Suppressor macrophage (primary cell): Measurements from ENCODE around the gene SMIM1.
"Not testable (repeated sequence)": the region's sequence is repeated elsewhere in the genome, so short reads cannot be mapped to it uniquely, and the experiment has no call there.

ENCODE experiments used
- DNase-seq, 4 experiments: peaks; one replicate each; pipeline ENCODE4 v3.0.0-alpha.2; 2020 to 2022

Gene SMIM1

GRCh38 chr1:3736708-3737107 lies 35.8 kb upstream of the SMIM1 start:
- no peak for DNase-seq

DNA sequence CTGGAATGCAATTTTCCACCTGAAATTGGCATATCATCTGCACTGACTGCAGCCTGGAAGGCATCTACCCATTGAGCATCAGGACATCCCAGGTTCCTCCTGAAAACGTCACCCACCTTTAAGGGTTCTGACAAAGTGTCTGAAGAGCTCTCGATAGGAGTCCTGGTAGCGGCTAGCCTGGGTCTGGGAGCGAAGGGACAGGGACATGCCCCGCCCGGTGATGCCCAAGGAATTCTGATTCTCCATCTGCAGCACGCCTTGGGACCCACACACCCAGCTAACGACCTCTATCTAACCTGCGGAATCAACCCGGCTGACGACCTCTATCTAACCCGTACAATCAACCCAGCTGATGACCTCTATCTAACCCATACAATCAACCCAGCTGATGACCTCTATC lies 33.6 kb upstream of the SMIM1 start:
- DNase-seq, result no peak

DNA sequence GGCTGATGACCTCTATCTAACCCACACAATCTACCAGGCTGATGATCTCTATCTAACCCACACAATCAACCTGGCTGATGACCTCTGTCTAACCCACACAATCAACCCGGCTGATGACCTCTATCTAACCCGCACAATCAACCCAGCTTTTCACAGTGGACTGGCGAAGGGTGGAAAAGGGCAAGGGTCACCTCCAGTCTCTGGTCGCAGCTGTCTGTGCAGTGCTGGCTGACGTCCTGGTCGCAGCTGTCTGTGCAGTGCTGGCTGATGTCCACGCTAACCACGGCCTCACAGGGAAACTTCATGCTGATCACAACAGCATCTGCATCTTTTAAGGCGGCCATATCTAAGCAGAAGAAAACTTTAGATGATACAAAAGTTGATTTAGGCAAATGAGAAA lies 32.5 kb upstream of the SMIM1 start:
- no peak for DNase-seq

- no peak for DNase-seq
These were observed 31.8 kb upstream of the SMIM1 start for GRCh38 chr1:3740752-3741151.

DNA sequence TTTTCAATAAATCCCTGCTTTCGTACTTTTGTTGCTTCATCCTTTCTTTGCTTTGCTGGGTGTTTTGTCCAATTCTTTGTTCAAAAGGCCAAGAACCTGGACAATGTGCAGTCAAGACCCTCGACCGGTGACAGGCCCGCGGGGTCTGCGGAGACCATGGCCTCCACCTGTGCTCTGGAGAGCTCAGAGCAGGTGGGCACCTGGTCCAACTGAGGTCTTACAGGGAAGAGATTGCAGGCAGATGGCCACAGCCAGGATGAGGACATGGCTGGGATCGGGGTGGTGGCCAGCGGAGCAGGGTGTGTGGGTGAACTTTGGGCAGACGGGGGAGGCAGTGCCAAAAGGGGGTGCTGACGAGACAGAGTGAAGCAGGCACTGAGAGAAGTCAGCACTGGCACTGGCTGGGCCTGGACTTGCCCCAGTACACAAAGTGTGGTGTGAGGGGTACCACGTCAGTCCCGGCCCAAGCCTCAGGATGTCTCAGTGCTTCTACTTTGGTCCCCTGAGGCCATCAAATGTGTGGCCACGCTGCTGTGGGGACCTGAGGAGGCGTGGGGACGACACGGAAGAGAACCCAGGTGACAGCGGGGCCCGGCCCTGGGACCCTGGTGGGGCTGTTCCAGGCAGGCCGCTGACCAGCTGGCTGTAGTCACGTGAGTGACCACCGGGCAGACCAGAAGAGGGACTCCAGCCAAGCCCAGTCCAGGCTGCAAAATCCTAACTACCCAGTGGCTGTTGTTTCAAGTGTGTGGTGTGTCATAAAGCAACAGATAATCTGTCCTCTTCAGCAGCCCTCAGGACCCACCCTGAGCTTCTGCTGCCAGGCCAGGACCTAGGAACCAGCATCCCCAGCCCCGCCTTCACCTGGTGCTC lies 30.7 kb upstream of the SMIM1 start:
- no peak for DNase-seq

DNA sequence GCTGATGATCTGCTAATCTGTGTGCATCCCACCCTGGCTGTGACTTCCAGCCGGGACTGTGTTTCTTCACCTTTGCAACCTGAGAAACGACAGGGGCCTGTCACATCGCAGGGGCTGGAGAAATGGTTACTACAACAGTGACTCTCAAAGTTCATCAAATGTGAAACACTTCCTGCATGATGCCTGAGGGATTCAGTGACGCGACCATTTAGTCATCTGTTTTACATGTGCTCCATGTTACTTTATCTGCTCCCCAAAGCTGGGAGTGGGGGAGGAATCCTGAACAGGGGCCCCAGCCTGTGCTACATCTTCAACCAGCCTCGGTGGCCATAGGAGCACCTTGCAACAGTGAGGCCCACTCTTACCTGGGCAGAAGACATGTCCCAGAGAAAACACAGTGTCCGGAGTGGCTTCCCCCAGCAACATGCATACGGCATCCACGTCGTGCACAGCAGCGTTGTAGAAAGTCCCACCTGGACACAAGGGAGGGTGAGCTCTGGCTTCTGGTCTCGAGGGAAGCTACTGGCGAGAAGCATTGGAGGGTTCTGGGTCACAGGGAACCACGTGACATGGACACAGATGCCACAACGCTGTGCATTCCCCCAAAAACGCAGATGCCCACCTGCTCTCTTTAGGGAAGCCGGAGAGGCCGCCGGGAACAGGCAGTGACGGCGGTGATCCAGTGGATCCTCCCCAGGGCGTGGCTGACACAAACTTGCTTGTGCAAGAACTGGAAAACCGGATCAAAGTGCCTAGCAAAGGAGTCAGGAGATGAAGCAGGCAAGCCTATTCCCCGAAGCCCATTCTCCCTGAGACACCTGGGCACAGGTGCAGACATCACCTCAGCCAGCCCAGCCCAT lies 29.9 kb upstream of the SMIM1 start:
- no peak for DNase-seq

GRCh38 chr1:3743421-3743820 lies 29.1 kb upstream of the SMIM1 start:
- DNase-seq, result peak in 2 of 4 experiments; percentile 7 to 9

- DNase-seq, result no peak
These were observed 28.7 kb upstream of the SMIM1 start for GRCh38 chr1:3743826-3744225.

- no peak for DNase-seq
These were observed 27.9 kb upstream of the SMIM1 start for GRCh38 chr1:3744646-3745045.

DNA sequence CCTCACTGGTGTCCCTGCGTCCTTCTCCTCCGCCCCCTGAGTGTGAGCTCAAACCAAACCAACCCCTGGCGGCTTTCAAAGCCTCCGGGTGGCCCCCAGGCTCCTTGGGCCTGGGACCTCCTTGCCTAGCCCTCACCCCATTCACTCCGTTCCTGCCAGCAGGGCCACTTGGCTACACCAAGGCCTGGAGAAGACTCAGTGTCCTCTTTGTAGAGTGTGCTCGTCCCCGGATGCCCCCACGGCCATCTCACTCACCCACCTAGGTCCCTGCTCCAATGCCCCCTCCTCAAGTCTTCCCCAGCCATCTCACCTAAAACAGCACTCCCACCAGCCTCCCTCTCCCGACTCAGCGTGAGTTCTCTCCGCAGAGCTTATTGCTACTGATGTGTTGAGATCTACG lies 27.5 kb upstream of the SMIM1 start:
- DNase-seq, result no peak

DNA sequence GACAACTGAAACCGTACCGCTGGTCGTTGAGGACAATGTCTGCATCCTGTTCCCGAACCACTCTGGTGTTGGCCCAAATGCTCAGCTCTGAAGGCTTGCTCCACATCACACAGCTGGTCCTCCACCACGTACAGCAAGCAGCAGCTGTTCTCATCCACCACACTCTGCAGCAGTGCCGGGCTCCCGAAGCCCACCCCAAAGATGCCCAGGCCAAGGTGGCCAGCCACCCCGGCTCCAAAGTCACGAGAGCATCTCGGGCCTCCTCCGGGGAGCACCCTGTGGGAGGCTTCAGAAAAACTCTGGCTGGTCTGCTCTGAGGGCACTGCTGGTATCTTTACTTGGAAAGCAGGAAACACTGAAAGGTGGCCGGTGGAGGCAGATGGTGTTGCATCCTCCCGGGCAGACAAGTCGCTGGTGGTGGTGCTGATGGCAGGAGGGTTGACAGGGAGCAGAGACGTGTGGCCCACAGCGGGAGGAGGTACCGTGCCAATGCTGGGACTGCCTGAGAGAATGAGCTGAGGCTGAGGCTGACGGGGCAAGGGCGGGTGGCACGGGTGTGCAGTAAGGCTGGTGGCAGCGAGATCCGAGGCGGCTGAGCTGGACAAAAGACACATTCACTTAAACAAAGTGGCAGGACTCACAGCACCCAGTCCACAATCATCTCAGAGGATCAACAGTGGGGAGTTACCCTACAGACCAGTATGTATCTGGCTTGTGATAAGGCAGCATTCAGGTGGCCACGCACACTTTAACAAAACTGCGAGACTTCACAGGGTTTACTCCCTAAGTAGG lies 26.8 kb upstream of the SMIM1 start:
- no peak for DNase-seq

DNA sequence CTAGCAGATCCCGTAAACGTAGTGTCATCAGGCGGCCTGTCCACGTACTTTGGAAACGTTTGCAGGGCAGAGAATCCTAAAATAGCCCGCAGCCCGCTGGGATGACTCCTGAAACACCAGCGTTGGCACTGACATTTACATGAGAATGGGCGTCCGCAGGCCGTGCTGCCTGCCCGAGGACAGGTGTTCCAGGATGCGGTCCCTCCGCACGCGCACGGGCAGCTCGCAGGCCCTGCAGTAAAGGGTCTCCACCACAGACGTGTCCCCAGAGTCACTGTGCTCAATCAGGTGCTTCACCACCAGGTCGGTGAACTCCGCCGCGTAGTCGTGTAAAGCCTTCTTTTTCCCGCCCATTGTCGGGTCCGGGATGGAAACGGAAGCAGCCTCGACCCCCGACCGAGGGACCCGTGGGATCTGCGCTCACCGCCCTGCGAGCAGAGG lies 26.1 kb upstream of the SMIM1 start:
- no peak for DNase-seq

DNA sequence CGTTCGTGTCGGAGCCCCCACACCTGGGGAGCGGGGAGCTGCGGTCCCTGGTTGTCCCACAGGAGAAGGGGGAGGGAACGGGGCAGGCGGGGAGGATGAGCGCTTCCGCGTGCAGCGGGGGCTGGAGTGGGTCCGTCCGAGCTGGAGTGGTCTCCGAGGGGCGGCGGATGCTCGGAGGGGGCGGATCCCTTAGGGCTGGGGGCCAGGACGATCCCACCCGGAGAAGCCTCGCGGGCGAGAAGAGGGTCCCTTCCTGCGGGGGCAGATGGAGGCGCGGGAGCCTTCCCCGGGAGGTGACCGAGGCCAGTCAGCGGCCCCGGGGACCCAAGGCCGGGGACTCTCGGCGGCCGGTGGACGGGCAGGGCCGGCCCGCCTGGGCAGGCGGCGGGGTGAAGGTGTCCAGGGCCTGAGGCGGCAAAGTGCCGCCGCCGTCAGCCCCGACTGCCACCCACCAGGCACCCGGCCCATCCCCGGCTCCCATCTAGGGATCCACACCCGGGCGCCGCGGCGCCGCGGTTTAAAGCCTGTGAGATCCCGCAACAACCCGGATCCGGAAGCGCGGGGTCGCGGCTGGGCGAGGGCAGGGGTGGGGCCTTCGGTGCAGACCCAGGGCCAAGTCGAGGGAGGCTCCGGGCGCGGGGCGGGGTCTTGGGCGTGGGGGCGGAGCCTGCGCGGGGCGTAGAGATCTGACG lies 25.6 kb upstream of the SMIM1 start:
- DNase-seq, result peak; percentile 73 to 91 (median 81)

- DNase-seq, result no peak
These were observed 25.1 kb upstream of the SMIM1 start for GRCh38 chr1:3747522-3747848.

DNA sequence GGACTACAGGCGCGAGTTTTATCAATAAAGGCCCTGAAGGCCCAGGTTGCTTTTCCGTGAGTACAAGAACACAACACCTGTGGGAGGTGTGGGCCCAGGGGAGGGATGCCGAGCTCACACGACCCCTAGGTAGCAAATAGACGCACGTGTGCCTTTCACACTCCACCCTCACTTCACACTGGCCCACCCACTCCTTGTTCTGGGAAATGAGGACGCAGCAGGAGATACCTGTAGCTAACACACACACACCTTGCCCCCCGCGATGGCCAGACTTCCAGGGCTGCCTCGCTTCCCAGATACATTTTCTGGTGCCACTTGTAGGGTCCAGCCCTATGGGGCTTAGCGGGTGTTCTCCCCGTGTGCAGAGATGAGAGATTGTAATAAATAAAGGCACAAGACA lies 24.6 kb upstream of the SMIM1 start:
- DNase-seq, result no peak

- DNase-seq, result not testable (repeated sequence)
These were observed 24.1 kb upstream of the SMIM1 start for GRCh38 chr1:3748316-3748900.

- DNase-seq, result no peak
These were observed 23.0 kb upstream of the SMIM1 start for GRCh38 chr1:3749512-3749911.

- no peak for DNase-seq
These were observed 21.8 kb upstream of the SMIM1 start for GRCh38 chr1:3750741-3751140.

- DNase-seq, result no peak
These were observed 20.1 kb upstream of the SMIM1 start, which contains the start of gene CCDC27 for GRCh38 chr1:3752400-3752945. Gene CCDC27, plus strand, starts transcription at chr1:3752450. Its CDS starts 32 bp downstream, at chr1:3752482.

GRCh38 chr1:3753656-3754454 lies 18.7 kb upstream of the SMIM1 start:
- DNase-seq, result no peak

DNA sequence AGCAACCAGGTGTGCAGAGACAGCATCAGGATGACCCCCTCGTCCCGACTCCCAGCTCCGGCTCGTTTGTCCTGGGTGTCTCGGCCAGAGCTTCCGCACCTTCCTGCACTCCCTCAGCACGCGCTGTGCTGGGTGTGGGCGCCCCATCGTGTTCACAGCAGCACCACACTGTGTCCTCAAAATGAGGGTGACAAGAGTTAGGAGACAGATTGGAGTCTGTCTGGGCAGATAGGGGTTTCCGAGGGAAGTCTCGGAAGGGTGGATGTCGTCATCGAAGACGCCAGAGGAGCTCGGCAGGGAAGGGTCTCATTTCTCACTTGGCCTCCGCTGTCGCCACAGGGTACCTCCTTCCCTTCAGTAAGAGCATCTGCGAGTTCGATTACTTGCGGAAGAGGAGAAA lies 16.2 kb upstream of the SMIM1 start:
- no peak for DNase-seq
